DOHH2 (cell line): ENCODE results near the gene TRIP6.

ENCODE experiments used
- H3F3A ChIP-seq: fragments of 200-600 bp; sonication (generic), shearing (Covaris generic); 2 replicates; pipeline ENCODE4 v1.6.0; 2016; ENCODE audit warnings: antibody characterized with exemption, mild to moderate bottlenecking; ENCODE audit not compliant: control insufficient read depth, insufficient read depth
- H3K27ac ChIP-seq: fragments of 200-600 bp; sonication (generic); 2 replicates; pipeline ENCODE4 v1.5.1; 2014; ENCODE audit warnings: low read depth, mild to moderate bottlenecking, low read length, moderate library complexity
- H3K27me3 ChIP-seq: fragments of 200-600 bp; sonication (generic); 2 replicates; pipeline ENCODE4 v1.6.1; 2014; ENCODE audit warnings: mild to moderate bottlenecking, low read length, mixed read lengths; ENCODE audit not compliant: control insufficient read depth
- H3K36me3 ChIP-seq: fragments of 200-600 bp; sonication (generic); 2 replicates; pipeline ENCODE4 v1.6.1; 2014; ENCODE audit warnings: mild to moderate bottlenecking, low read length, moderate library complexity, mixed read lengths; ENCODE audit not compliant: control insufficient read depth
- H3K4me1 ChIP-seq: fragments of 200-600 bp; sonication (generic); 2 replicates; pipeline ENCODE4 v1.6.1; 2014; ENCODE audit warnings: mild to moderate bottlenecking, low read length, mixed read lengths; ENCODE audit not compliant: control insufficient read depth
- H3K4me2 ChIP-seq: fragments of 200-600 bp; sonication (generic); 2 replicates; pipeline ENCODE4 v1.6.0; 2014; ENCODE audit warnings: mild to moderate bottlenecking, low read length, moderate library complexity
- H3K4me3 ChIP-seq: fragments of 200-600 bp; sonication (generic); 2 replicates; pipeline ENCODE4 v1.5.1; 2014; ENCODE audit warnings: mild to moderate bottlenecking, low read length, mixed read lengths
- H3K79me2 ChIP-seq: fragments of 200-600 bp; sonication (generic); 2 replicates; pipeline ENCODE4 v1.6.1; 2014; ENCODE audit warnings: mild to moderate bottlenecking, low read length, mixed read lengths; ENCODE audit not compliant: control insufficient read depth
- H3K9me2 ChIP-seq: fragments of 200-600 bp; sonication (generic); replicated peaks from 2 replicates; pipeline ENCODE4 v1.6.1; 2014; ENCODE audit warnings: mild to moderate bottlenecking, low read length, mixed read lengths; ENCODE audit not compliant: control insufficient read depth
- H3K9me3 ChIP-seq: fragments of 200-600 bp; sonication (generic); 2 replicates; pipeline ENCODE4 v1.6.1; 2014; ENCODE audit warnings: antibody characterized with exemption, low read length, mixed read lengths; ENCODE audit not compliant: control insufficient read depth, insufficient read depth
- H4K20me1 ChIP-seq: fragments of 200-600 bp; sonication (generic); 2 replicates; pipeline ENCODE4 v1.6.0; 2014; ENCODE audit warnings: low read depth, mild to moderate bottlenecking, antibody characterized with exemption, low read length, moderate library complexity; ENCODE audit not compliant: control insufficient read depth, insufficient read depth
- CTCF ChIP-seq: fragments of 200-600 bp; sonication (generic); IDR thresholded peaks from one replicate; pipeline ENCODE4 v1.5.1; 2014; ENCODE audit warnings: antibody characterized with exemption, mild to moderate bottlenecking, low read depth, low read length; ENCODE audit not compliant: poor library complexity, severe bottlenecking
- EZH2phosphoT487 ChIP-seq: fragments of 200-600 bp; sonication (generic); IDR thresholded peaks from 2 replicates; pipeline ENCODE4 v1.6.1; 2017; ENCODE audit warnings: borderline replicate concordance, mild to moderate bottlenecking, antibody characterized with exemption, low read length, moderate library complexity, mixed read lengths

The TRIP6 gene

GRCh38 chr7:100899432-100899831, 32.2 kb downstream of the TRIP6 start:
- Histone ChIP-seq H3K9me3 (no peaks in the 10 kb centered on the region), H3K4me2 (no peak overlapping the region), H3K9me2 (no peaks in the 10 kb centered on the region), H3K36me3 (no peaks in the 10 kb centered on the region), H4K20me1 (no peaks in the 10 kb centered on the region), H3K4me1 (peaks cover 15% of the 10 kb centered on the region), H3K27me3 (peaks cover 32% of the 10 kb centered on the region), H3F3A (no peaks in the 10 kb centered on the region), H3K27ac (no peak overlapping the region), H3K4me3 (no peak overlapping the region), H3K79me2 (no peaks in the 10 kb centered on the region)
- TF ChIP-seq CTCF, result no peak
- no peak for TF ChIP-seq EZH2phosphoT487

GRCh38 chr7:100900978-100901377, 33.8 kb downstream of the TRIP6 start:
- H3K27me3 ChIP-seq, result peaks cover 21% of the 10 kb centered on the region
- H3K79me2 ChIP-seq, result no peaks in the 10 kb centered on the region
- H3K9me3 ChIP-seq, result no peaks in the 10 kb centered on the region

GRCh38 chr7:100901921-100902332, 34.7 kb downstream of the TRIP6 start:
- no peak overlapping the region for H3K27ac ChIP-seq
- H3K27me3 ChIP-seq, result peaks cover 14% of the 10 kb centered on the region; the same call in 1 of the 2 replicates
- H3K36me3 ChIP-seq, result no peaks in the 10 kb centered on the region
- no peaks in the 10 kb centered on the region for H4K20me1 ChIP-seq
- no peaks in the 10 kb centered on the region for H3K9me2 ChIP-seq
- no peaks in the 10 kb centered on the region for H3K79me2 ChIP-seq
- no peak overlapping the region for H3K4me2 ChIP-seq
- no peak overlapping the region for H3K4me3 ChIP-seq
- no peaks in the 10 kb centered on the region for H3F3A ChIP-seq
- no peaks in the 10 kb centered on the region for H3K9me3 ChIP-seq
- no peaks in the 10 kb centered on the region for H3K4me1 ChIP-seq
- TF ChIP-seq CTCF (no peak), EZH2phosphoT487 (no peak)

More at GRCh38 chr7:100900978-100901377, 33.8 kb downstream of the TRIP6 start:
- no peak overlapping the region for H3K4me2 ChIP-seq
- TF ChIP-seq EZH2phosphoT487, result no peak
- TF ChIP-seq CTCF, result no peak
- H3K27ac ChIP-seq, result no peak overlapping the region
- no peaks in the 10 kb centered on the region for H3K9me2 ChIP-seq
- peaks cover 5% of the 10 kb centered on the region; the same call in 1 of the 2 replicates for H3K4me1 ChIP-seq
- H3F3A ChIP-seq, result no peaks in the 10 kb centered on the region
- no peak overlapping the region for H3K4me3 ChIP-seq
- no peaks in the 10 kb centered on the region for H3K36me3 ChIP-seq
- no peaks in the 10 kb centered on the region for H4K20me1 ChIP-seq

GRCh38 chr7:100902638-100903037, 35.5 kb downstream of the TRIP6 start:
- Histone ChIP-seq H3K9me3 (no peaks in the 10 kb centered on the region), H3K27me3 (peaks cover 10% of the 10 kb centered on the region; the same call in 1 of the 2 replicates), H3K4me2 (no peak overlapping the region), H3K79me2 (no peaks in the 10 kb centered on the region), H3K36me3 (no peaks in the 10 kb centered on the region), H4K20me1 (no peaks in the 10 kb centered on the region), H3K4me3 (no peak overlapping the region), H3K27ac (no peak overlapping the region), H3K4me1 (no peaks in the 10 kb centered on the region), H3F3A (no peaks in the 10 kb centered on the region), H3K9me2 (no peaks in the 10 kb centered on the region)
- TF ChIP-seq EZH2phosphoT487 (no peak), CTCF (no peak)
